ENCODE measurements around the gene CACNA2D2. TPM values are rescaled to one million over a fixed set of nuclear protein-coding genes. Genes with fewer than 3 reads are reported as not detected.
A peak's percentile ranks its signal among the peaks of the same experiment; 100 is the strongest.

The CACNA2D2 gene
- total RNA-seq, 1 donor from 2014 or later, result not detected

DNA sequence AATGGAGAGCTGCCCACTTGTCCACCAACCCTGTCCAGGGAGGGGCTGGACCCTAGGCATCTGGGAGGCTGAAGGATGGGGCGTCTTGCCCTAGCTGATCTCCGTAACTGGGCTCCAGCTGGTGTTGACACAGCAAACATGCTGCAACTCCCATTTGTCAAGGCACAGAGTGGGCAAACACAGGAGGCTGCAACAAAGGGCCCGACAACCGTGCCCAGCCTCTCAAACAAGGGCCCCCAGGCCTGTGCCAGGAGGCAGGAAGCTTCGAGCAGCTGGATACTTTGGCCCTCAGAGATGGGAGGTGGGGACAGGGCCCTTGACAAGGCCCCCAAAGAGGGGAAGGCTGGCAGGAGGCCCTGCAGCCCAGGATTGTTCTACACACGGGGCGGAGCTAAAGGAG, 79.9 kb downstream of the CACNA2D2 start:
- Histone ChIP-seq H3K36me3 (ENCODE audit: control insufficient read depth, insufficient read depth, low read length) (no peaks in the 10 kb centered on the region), H3K4me3 (ENCODE audit: low read depth, low read length) (no peak overlapping the region), H3K27me3 (ENCODE audit: control insufficient read depth, insufficient read depth, low read length) (peaks cover 2% of the 10 kb centered on the region)
- DNase-seq (ENCODE audit: low read depth) (no peak), FAIRE-seq (no peak)
- TF ChIP-seq, protein P1, sequence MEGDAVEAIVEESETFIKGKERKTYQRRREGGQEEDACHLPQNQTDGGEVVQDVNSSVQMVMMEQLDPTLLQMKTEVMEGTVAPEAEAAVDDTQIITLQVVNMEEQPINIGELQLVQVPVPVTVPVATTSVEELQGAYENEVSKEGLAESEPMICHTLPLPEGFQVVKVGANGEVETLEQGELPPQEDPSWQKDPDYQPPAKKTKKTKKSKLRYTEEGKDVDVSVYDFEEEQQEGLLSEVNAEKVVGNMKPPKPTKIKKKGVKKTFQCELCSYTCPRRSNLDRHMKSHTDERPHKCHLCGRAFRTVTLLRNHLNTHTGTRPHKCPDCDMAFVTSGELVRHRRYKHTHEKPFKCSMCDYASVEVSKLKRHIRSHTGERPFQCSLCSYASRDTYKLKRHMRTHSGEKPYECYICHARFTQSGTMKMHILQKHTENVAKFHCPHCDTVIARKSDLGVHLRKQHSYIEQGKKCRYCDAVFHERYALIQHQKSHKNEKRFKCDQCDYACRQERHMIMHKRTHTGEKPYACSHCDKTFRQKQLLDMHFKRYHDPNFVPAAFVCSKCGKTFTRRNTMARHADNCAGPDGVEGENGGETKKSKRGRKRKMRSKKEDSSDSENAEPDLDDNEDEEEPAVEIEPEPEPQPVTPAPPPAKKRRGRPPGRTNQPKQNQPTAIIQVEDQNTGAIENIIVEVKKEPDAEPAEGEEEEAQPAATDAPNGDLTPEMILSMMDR (IDR thresholded peaks at IDR 0.05; ENCODE audit: insufficient read depth, low read length, severe bottlenecking), result no peak

DNA sequence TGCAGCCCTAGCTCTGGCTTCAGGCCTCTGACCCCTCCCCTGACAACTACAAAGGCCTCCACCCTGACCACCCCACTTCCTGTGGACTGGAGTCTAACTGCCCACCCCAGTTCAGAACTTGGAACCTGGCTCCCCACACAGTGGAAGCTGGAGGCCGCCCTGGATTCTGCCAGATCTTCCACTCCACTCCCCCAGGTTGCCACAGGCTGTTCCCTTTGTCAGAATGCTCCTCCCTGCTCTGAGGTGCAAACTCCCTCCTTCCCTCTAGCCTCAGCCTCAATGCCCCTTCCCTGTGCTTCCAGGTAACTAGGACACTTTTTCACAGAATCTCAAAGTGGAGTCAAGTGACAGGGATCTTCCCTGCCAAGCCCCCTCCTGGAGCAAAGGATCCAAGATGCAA, 81.3 kb downstream of the CACNA2D2 start:
- FAIRE-seq (no peak), DNase-seq (ENCODE audit: low read depth) (no peak)
- Histone ChIP-seq H3K27me3 (ENCODE audit: control insufficient read depth, insufficient read depth, low read length) (peaks cover 2% of the 10 kb centered on the region), H3K36me3 (ENCODE audit: control insufficient read depth, insufficient read depth, low read length) (no peaks in the 10 kb centered on the region), H3K4me3 (ENCODE audit: low read depth, low read length) (no peak overlapping the region)
- TF ChIP-seq, protein P1 (IDR thresholded peaks at IDR 0.05; ENCODE audit: insufficient read depth, low read length, severe bottlenecking), result no peak

DNA sequence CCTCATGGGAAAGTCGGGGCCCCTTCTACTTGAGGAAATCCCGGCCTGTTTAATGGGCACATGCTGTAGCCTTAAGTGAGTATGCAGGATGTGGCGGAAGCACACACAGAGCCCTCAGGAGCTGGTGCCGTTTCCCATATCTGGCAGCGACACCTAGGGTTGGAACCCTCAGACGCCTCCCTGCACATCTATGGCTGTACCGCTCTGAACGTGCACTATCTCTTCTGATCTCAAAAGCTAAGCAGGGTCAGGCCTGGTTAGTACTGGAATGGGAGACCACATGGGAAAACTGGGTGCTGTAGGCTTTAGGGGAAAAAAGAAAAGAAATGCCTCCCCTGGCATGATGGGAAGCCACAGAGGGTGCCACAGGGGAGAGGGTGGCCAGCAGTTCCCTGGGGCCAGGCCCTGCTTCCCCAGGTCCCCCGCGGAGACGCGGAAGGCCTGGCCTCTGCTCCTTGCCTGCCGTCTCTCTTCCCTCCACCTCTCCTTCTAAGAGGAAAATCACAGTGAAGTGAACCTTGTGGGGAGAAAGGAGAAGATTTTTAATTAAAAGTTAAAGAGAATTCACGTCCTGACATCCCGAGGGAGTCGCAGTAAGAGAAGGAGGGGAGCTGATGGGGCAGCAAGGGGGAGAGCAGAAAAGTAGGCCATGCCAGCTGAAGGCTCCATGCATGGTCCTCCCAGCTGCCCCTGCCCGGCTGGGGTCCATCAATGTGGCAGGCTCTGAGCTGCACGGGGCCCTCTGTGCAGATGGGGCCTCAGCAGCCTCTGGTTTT, 83.7 kb downstream of the CACNA2D2 start:
- FAIRE-seq (no peak), DNase-seq (ENCODE audit: low read depth) (no peak)
- TF ChIP-seq, protein P1 (IDR thresholded peaks at IDR 0.05; ENCODE audit: insufficient read depth, low read length, severe bottlenecking), result no peak
- H3K36me3 ChIP-seq (ENCODE audit: control insufficient read depth, insufficient read depth, low read length), result no peaks in the 10 kb centered on the region
- no peak overlapping the region for H3K4me3 ChIP-seq (ENCODE audit: low read depth, low read length)
- H3K27me3 ChIP-seq (ENCODE audit: control insufficient read depth, insufficient read depth, low read length), result peaks cover 3% of the 10 kb centered on the region

DNA sequence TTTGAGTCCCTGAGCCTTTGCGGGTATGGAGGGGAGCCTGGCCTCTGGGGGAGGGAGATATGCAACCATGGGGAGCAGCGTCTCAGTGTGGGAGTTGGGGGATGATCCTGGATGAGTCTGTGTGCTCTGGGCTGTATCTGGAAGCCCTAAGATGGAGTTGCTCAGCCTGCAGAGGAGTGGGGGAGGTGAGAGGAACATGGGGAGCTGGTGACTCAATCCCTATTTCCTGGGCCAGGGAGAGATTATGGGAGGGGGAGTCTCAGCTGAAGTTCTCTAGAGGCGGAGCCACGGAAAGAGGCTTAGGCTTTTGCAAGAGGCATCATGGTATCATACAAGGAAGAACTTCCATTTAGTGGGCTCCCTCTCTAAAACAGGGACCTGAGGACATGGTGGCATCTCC, 84.6 kb downstream of the CACNA2D2 start:
- no peak for DNase-seq (ENCODE audit: low read depth)
- TF ChIP-seq, protein P1 (IDR thresholded peaks at IDR 0.05; ENCODE audit: insufficient read depth, low read length, severe bottlenecking), result no peak
- FAIRE-seq, result no peak
- Histone ChIP-seq H3K4me3 (ENCODE audit: low read depth, low read length) (no peak overlapping the region), H3K27me3 (ENCODE audit: control insufficient read depth, insufficient read depth, low read length) (peaks cover 3% of the 10 kb centered on the region), H3K36me3 (ENCODE audit: control insufficient read depth, insufficient read depth, low read length) (no peaks in the 10 kb centered on the region)

DNA sequence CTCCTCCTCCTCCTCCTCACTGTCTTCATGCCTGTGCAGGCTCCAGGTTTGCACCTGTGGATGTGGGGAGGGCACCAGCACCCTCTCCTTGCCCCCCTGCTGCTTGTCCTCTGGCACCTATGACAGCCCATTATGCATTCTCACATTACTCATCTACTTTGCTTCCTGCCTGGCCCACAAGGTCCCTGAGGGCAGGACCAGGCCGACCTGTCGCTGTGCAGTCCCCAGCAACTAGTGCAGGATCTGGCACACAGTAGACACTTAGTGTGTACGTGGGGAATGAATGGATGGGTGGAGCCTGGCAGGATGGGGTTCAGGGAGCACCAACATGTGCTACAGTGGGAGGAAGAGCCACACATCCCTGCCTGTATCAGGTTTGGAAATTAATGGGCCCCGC, 85.8 kb downstream of the CACNA2D2 start:
- FAIRE-seq (peak; percentile 13), DNase-seq (ENCODE audit: low read depth) (peak; percentile 17)
- Histone ChIP-seq H3K4me3 (ENCODE audit: low read depth, low read length) (no peak overlapping the region), H3K36me3 (ENCODE audit: control insufficient read depth, insufficient read depth, low read length) (no peaks in the 10 kb centered on the region), H3K27me3 (ENCODE audit: control insufficient read depth, insufficient read depth, low read length) (peaks cover 3% of the 10 kb centered on the region)
- TF ChIP-seq, protein P1 (IDR thresholded peaks at IDR 0.05; ENCODE audit: insufficient read depth, low read length, severe bottlenecking), result no peak
